GM19023 (cell line): ENCODE measurements around the gene STK39.

Experiments used
- ATAC-seq: cut with Tn5 transposase; IDR thresholded peaks from one replicate; pipeline ENCODE4 v1.9.1; 2021; ENCODE audit warnings: mild to moderate bottlenecking, moderate library complexity; ENCODE audit not compliant: unreplicated experiment

Gene STK39

GRCh38 chr2:168210895-168211570, 36.4 kb downstream of the STK39 start:
- ATAC-seq, result peak; percentile 47

GRCh38 chr2:168210216-168210894, 37.0 kb downstream of the STK39 start:
- ATAC-seq, result no peak

- ATAC-seq, result no peak
Observed at GRCh38 chr2:168208652-168209051, 38.7 kb downstream of the STK39 start.

GRCh38 chr2:168207851-168208250, 39.5 kb downstream of the STK39 start:
- no peak for ATAC-seq

GRCh38 chr2:168203762-168204693, 43.4 kb downstream of the STK39 start:
- no peak for ATAC-seq

GRCh38 chr2:168201584-168202116, 45.7 kb downstream of the STK39 start:
- no peak for ATAC-seq

- ATAC-seq, result no peak
Observed at GRCh38 chr2:168200930-168201583, 46.3 kb downstream of the STK39 start.

- no peak for ATAC-seq
Observed at GRCh38 chr2:168198476-168199207, 48.8 kb downstream of the STK39 start.

GRCh38 chr2:168196764-168197180, 50.6 kb downstream of the STK39 start:
- ATAC-seq, result no peak

GRCh38 chr2:168194784-168195522, 52.4 kb downstream of the STK39 start:
- ATAC-seq, result peak; percentile 92

GRCh38 chr2:168192839-168193616, 54.4 kb downstream of the STK39 start:
- no peak for ATAC-seq

- ATAC-seq, result no peak
Observed at GRCh38 chr2:168191955-168192785, 55.2 kb downstream of the STK39 start.

- ATAC-seq, result no peak
Observed at GRCh38 chr2:168190590-168191336, 56.6 kb downstream of the STK39 start.

- no peak for ATAC-seq
Observed at GRCh38 chr2:168189835-168190569, 57.4 kb downstream of the STK39 start.

- no peak for ATAC-seq
Observed at GRCh38 chr2:168188002-168188401, 59.4 kb downstream of the STK39 start.

- no peak for ATAC-seq
Observed at GRCh38 chr2:168186452-168186851, 60.9 kb downstream of the STK39 start.
